A673 (cell line): ENCODE data around the gene ARHGAP26. TPM values are rescaled to one million over a fixed set of nuclear protein-coding genes. Genes with fewer than 3 reads are reported as not detected.
"Not testable (repeated sequence)": the region's sequence is repeated elsewhere in the genome, so short reads cannot be mapped to it uniquely, and the experiment has no call there.

Experiments used
- BruUV-seq: library from RNA; stranded (reverse); fragments of 400-500 nt; replicated peaks from 2 replicates; lab custom pipeline; 2021; lab: Mats Ljungman, UMichigan
- CTCF ChIA-PET: fragments of 300-600 bp; sonication (Branson Sonifier 250); formaldehyde crosslinking; loops from one replicate; lab custom pipeline; 2022; ENCODE audit warnings: antibody characterized with exemption; lab: Charles Lee
- POLR2A ChIA-PET: fragments of 300-600 bp; sonication (Branson Sonifier 250); formaldehyde crosslinking; loops from one replicate; lab custom pipeline; 2022; ENCODE audit warnings: antibody characterized with exemption; ENCODE audit not compliant: low non-redundant PET; lab: Charles Lee
- DNase-seq: peaks from one replicate; pipeline ENCODE4 v3.0.0-alpha.2; 2015; ENCODE audit warnings: low spot score
- H3K27ac ChIP-seq: fragments of 200-600 bp; sonication (generic); 2 replicates; pipeline ENCODE4 v1.5.1; 2016; ENCODE audit warnings: mixed run types, low read depth, mild to moderate bottlenecking, mixed read lengths, antibody characterized with exemption, low read length; ENCODE audit not compliant: poor library complexity, severe bottlenecking
- H3K27me3 ChIP-seq: fragments of 200-600 bp; sonication (generic); replicated peaks from 2 replicates; pipeline ENCODE4 v1.6.1; 2017; ENCODE audit warnings: mixed run types, low read depth, mild to moderate bottlenecking, mixed read lengths, antibody characterized with exemption, low read length; ENCODE audit not compliant: insufficient read depth, poor library complexity
- H3K36me3 ChIP-seq: fragments of 200-600 bp; sonication (generic); 2 replicates; pipeline ENCODE4 v1.6.1; 2016; ENCODE audit warnings: mixed run types, mild to moderate bottlenecking, mixed read lengths, antibody characterized with exemption, low read length; ENCODE audit not compliant: insufficient read depth, poor library complexity, severe bottlenecking
- H3K4me1 ChIP-seq: fragments of 200-600 bp; sonication (generic); 2 replicates; pipeline ENCODE4 v1.6.1; 2017; ENCODE audit warnings: mixed run types, mild to moderate bottlenecking, mixed read lengths, antibody characterized with exemption, low read length; ENCODE audit not compliant: insufficient read depth, poor library complexity, severe bottlenecking
- H3K4me3 ChIP-seq: fragments of 200-600 bp; sonication (generic); 2 replicates; pipeline ENCODE4 v1.5.1; 2016; ENCODE audit warnings: low read depth, mixed run types, mild to moderate bottlenecking, mixed read lengths, low read length; ENCODE audit not compliant: poor library complexity, severe bottlenecking
- H3K9me3 ChIP-seq: fragments of 200-600 bp; sonication (generic); 2 replicates; pipeline ENCODE4 v1.6.1; 2016; ENCODE audit warnings: mixed run types, low read depth, mild to moderate bottlenecking, mixed read lengths, antibody characterized with exemption, low read length; ENCODE audit not compliant: poor library complexity, severe bottlenecking
- CTCF ChIP-seq: fragments of 300-800, 200-600 bp; sonication (generic); conservative IDR thresholded peaks from 2 replicates; pipeline ENCODE4 v1.5.1; 2017; ENCODE audit warnings: low read depth, mild to moderate bottlenecking, antibody characterized with exemption, low read length, moderate library complexity, mixed read lengths
- EZH2 ChIP-seq: fragments of 200-600 bp; sonication (generic); IDR thresholded peaks from 2 replicates; pipeline ENCODE4 v1.6.1; 2017; ENCODE audit warnings: borderline replicate concordance, low read depth, mild to moderate bottlenecking, mixed read lengths, antibody characterized with exemption, low read length; ENCODE audit not compliant: poor library complexity, severe bottlenecking
- intact Hi-C: fragments of 100-400 bp; cut with micrococcal nuclease; formaldehyde crosslinking; loops from one replicate; pipeline ENCODE4 v1.10.0; 2022; ENCODE audit not compliant: unreplicated experiment
- total RNA-seq: library from RNA; stranded (reverse); gene quantifications from 2 replicates; pipeline ENCODE4 v1.2.3, GENCODE V29; 2021

ARHGAP26 gene
- total RNA-seq, 1 experiment from 2014 or later = 25.5 TPM

DNA sequence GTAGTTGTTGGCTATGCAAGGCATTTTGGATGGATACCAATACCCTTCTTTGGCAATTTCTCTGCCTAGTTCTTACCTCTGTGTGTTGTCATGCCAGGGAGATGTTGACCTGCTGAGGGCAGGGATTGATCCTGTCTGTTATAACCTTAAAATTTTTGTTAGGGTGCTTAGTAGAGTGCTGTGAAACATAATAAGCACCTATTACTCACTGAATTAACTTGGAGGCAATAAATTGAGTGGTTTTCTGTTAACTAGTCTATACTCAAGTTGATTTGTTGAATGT, 177.2 kb downstream of the ARHGAP26 start:
- ChIA-PET POLR2A (no interaction called here), CTCF (interaction anchor here (0.6 kb wide), 2 partner anchors 58 to 69 kb away, joined by 4 to 12 read pairs; no protein-coding TSS in a partner anchor)
- no peak overlapping the region for H3K27ac ChIP-seq
- H3K36me3 ChIP-seq = no peaks in the 10 kb centered on the region
- DNase-seq = no peak
- H3K4me1 ChIP-seq = no peaks in the 10 kb centered on the region
- TF ChIP-seq EZH2 = no peak
- TF ChIP-seq CTCF = no peak
- H3K9me3 ChIP-seq = no peaks in the 10 kb centered on the region
- BruUV-seq = no TSS peak
- intact Hi-C loops = no loop called here
- no peaks in the 10 kb centered on the region for H3K27me3 ChIP-seq
- H3K4me3 ChIP-seq = no peak overlapping the region

GRCh38 chr5:142952229-142952628, 182.1 kb downstream of the ARHGAP26 start:
- no peak overlapping the region for H3K4me3 ChIP-seq
- no peak for DNase-seq
- no peak for TF ChIP-seq EZH2
- TF ChIP-seq CTCF = no peak
- H3K4me1 ChIP-seq = no peaks in the 10 kb centered on the region
- H3K9me3 ChIP-seq = no peaks in the 10 kb centered on the region
- ChIA-PET CTCF (no interaction called here), POLR2A (no interaction called here)
- intact Hi-C loops = no loop called here
- H3K27me3 ChIP-seq = no peaks in the 10 kb centered on the region
- no peaks in the 10 kb centered on the region for H3K36me3 ChIP-seq
- no TSS peak for BruUV-seq
- no peak overlapping the region for H3K27ac ChIP-seq

GRCh38 chr5:142952871-142953270, 182.7 kb downstream of the ARHGAP26 start:
- H3K4me1 ChIP-seq, H3K9me3 ChIP-seq, intact Hi-C loops, POLR2A ChIA-PET, DNase-seq, H3K36me3 ChIP-seq, H3K4me3 ChIP-seq, BruUV-seq, CTCF ChIA-PET, H3K27ac ChIP-seq, H3K27me3 ChIP-seq: not testable (repeated sequence)

- Histone ChIP-seq H3K4me3 (no peak overlapping the region), H3K36me3 (no peaks in the 10 kb centered on the region), H3K4me1 (no peaks in the 10 kb centered on the region), H3K9me3 (no peaks in the 10 kb centered on the region), H3K27me3 (no peaks in the 10 kb centered on the region), H3K27ac (no peak overlapping the region)
- no peak for DNase-seq
- no peak for TF ChIP-seq CTCF
- TF ChIP-seq EZH2 = no peak
- intact Hi-C loops = no loop called here
- BruUV-seq = no TSS peak
- ChIA-PET CTCF (no interaction called here), POLR2A (no interaction called here)
Observed at GRCh38 chr5:142954455-142954854, 184.3 kb downstream of the ARHGAP26 start.
